K562 (cell line): ENCODE data around the gene GAL3ST2. TPM values are rescaled to one million over a fixed set of nuclear protein-coding genes. Genes with fewer than 3 reads are reported as not detected.
A peak's percentile ranks its signal among the peaks of the same experiment; 100 is the strongest.

ENCODE experiments used
- HIVEP1 ChIP-seq: fragments of 250-450 bp; sonication (Bioruptor Pico); IDR thresholded peaks from 2 replicates; pipeline ENCODE4 v1.4.0; 2020; ENCODE audit warnings: mild to moderate bottlenecking
- MYNN ChIP-seq, 2 experiments: sonication (generic); formaldehyde crosslinking in 1 of 2; IDR thresholded peaks; 2 replicates each; pipeline versions ENCODE4 v1.5.0 to v1.6.1; 2016 to 2020; ENCODE audit warnings: antibody characterized with exemption in 1 of 2, missing genetic modification reagents in 1 of 2
- NR2C2 ChIP-seq, 2 experiments: fragments of 200-800 bp in 1 of 2; sonication (Bioruptor generic) in 1 of 2; sonication (generic) in 1 of 2; formaldehyde crosslinking in 1 of 2; IDR thresholded peaks; 2 replicates each; pipeline versions ENCODE4 v1.6.1 to v1.8.0; 2016 to 2022; ENCODE audit warnings: mild to moderate bottlenecking in 1 of 2, missing compliant biosample characterization in 1 of 2, missing genetic modification characterization in 1 of 2, missing genetic modification reagents in 1 of 2
- PCBP1 ChIP-seq: fragments of 200-400 bp; formaldehyde crosslinking; IDR thresholded peaks from 2 replicates; pipeline ENCODE4 v1.6.1; 2018; ENCODE audit warnings: mild to moderate bottlenecking, low read depth, low read length; ENCODE audit not compliant: poor library complexity, severe bottlenecking
- ZC3H4 ChIP-seq: sonication (generic); formaldehyde crosslinking; IDR thresholded peaks from 2 replicates; pipeline ENCODE4 v1.9.0; 2021; ENCODE audit warnings: missing genetic modification reagents, borderline replicate concordance
- ZNF282 ChIP-seq: sonication (generic); formaldehyde crosslinking; IDR thresholded peaks from 2 replicates; pipeline ENCODE4 v1.8.1; 2023; ENCODE audit warnings: missing genetic modification reagents
- polyA plus RNA-seq, 8 experiments: library from polyadenylated mRNA; depleted of rRNA in 4 of 8; stranded (reverse) in 5 of 8; unstranded in 3 of 8; fragments of >200 nt; fragmentation: Nextera tagmentation in 2 of 8; fragmentation: Illumina TruSeq in 1 of 8; extraction: Ambion mirVana in 2 of 8; extraction: Trizol in 1 of 8; gene quantifications; 2 replicates each; pipeline versions ENCODE4 v1.2.1 to v1.2.3, GENCODE V29; 2011 to 2014; ENCODE audit warnings: inconsistent platforms in 1 of 8, missing spikeins in 1 of 8
- total RNA-seq, 7 experiments: library from RNA; depleted of rRNA in 6 of 7; stranded (reverse); fragments of >200 nt in 6 of 7; fragmentation: Illumina TruSeq in 2 of 7; extraction: Trizol in 2 of 7; gene quantifications; 2 replicates each; pipeline versions ENCODE4 v1.2.1 to v1.2.3, GENCODE V29; 2011 to 2021; ENCODE audit warnings: low replicate concordance in 1 of 7
- TF ChIP-seq, protein P1 (sequence below), 2 experiments: fragments of 450-650 bp in 1 of 2; sonication (generic) in 1 of 2; formaldehyde crosslinking in 1 of 2; IDR thresholded peaks; 2 replicates each; pipeline versions ENCODE4 v1.7.1 to v1.9.0; 2016 to 2022; ENCODE audit warnings: inconsistent platforms in 1 of 2, mild to moderate bottlenecking in 1 of 2, missing genetic modification reagents in 1 of 2
- TF ChIP-seq, protein P2 (sequence below): sonication (generic); IDR thresholded peaks from 2 replicates; pipeline ENCODE4 v1.6.1; 2016
- TF ChIP-seq, protein P3 (sequence below): sonication (generic); formaldehyde crosslinking; IDR thresholded peaks from 2 replicates; pipeline ENCODE4 v1.8.0; 2022; ENCODE audit warnings: missing genetic modification reagents, mild to moderate bottlenecking, moderate library complexity, borderline replicate concordance
- TF ChIP-seq, protein P4 (sequence below): sonication (generic); formaldehyde crosslinking; IDR thresholded peaks from 2 replicates; pipeline ENCODE4 v1.9.0; 2022; ENCODE audit warnings: mild to moderate bottlenecking, missing genetic modification reagents

The GAL3ST2 gene
- total and polyA plus RNA-seq, 9 of the 15 experiments (the other 6 are each of a cell fraction or from before 2014, with no cell fraction given) = 0.42 TPM; not detected in 8

DNA sequence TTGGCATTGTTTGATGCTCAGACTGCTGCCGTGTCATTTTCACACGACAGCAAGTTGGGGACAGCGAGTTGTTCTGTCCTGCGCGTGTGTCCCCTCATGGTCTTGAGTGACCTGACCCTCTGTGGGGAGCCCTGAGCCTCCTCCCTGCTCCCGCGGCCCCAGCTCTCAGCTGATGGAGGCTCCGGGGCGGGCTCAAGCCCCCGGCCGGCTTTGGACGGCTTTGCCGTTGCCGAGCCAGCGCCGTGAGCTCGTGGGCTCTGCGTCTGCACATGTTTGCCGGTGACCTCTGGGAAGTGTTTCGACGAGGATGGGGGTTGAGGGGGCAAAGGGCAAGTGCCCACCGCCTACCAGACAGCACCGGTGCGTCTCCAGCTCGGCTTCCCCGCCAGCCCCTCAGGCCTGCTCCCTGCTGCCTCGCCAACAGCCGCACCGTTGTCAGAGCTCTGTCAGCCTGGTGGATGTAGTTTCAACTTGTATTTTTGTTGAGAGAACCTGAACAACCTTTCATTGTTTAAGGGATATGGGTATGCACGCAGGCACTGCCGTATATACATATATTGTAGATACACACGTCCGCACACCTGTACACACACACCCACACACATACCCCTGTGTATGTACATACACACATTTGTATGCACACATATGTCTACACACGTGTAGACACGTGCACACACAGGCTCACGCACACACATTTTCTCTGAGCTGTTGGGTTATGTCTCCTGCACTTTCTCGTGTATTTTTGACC lies 68.4 kb downstream of the GAL3ST2 start (continued):
- TF ChIP-seq, protein P1, sequence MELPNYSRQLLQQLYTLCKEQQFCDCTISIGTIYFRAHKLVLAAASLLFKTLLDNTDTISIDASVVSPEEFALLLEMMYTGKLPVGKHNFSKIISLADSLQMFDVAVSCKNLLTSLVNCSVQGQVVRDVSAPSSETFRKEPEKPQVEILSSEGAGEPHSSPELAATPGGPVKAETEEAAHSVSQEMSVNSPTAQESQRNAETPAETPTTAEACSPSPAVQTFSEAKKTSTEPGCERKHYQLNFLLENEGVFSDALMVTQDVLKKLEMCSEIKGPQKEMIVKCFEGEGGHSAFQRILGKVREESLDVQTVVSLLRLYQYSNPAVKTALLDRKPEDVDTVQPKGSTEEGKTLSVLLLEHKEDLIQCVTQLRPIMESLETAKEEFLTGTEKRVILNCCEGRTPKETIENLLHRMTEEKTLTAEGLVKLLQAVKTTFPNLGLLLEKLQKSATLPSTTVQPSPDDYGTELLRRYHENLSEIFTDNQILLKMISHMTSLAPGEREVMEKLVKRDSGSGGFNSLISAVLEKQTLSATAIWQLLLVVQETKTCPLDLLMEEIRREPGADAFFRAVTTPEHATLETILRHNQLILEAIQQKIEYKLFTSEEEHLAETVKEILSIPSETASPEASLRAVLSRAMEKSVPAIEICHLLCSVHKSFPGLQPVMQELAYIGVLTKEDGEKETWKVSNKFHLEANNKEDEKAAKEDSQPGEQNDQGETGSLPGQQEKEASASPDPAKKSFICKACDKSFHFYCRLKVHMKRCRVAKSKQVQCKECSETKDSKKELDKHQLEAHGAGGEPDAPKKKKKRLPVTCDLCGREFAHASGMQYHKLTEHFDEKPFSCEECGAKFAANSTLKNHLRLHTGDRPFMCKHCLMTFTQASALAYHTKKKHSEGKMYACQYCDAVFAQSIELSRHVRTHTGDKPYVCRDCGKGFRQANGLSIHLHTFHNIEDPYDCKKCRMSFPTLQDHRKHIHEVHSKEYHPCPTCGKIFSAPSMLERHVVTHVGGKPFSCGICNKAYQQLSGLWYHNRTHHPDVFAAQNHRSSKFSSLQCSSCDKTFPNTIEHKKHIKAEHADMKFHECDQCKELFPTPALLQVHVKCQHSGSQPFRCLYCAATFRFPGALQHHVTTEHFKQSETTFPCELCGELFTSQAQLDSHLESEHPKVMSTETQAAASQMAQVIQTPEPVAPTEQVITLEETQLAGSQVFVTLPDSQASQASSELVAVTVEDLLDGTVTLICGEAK (IDR thresholded peaks at IDR 0.05) = no peak
- TF ChIP-seq, protein P1 (CRISPR knock-in tag; IDR thresholded peaks at IDR 0.05) = 0 out of 2 replicates have a peak, but pooled peaks have one; percentile 20
- TF ChIP-seq MYNN (IDR thresholded peaks at IDR 0.05) = no peak
- TF ChIP-seq MYNN (CRISPR knock-in tag; IDR thresholded peaks at IDR 0.05) = no peak
- TF ChIP-seq, protein P2, sequence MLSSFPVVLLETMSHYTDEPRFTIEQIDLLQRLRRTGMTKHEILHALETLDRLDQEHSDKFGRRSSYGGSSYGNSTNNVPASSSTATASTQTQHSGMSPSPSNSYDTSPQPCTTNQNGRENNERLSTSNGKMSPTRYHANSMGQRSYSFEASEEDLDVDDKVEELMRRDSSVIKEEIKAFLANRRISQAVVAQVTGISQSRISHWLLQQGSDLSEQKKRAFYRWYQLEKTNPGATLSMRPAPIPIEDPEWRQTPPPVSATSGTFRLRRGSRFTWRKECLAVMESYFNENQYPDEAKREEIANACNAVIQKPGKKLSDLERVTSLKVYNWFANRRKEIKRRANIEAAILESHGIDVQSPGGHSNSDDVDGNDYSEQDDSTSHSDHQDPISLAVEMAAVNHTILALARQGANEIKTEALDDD = no peak
- TF ChIP-seq HIVEP1 (CRISPR knock-in tag) = no peak
- TF ChIP-seq ZC3H4 (CRISPR knock-in tag) = 0 out of 2 replicates have a peak, but pooled peaks have one; percentile 40
- TF ChIP-seq NR2C2 (CRISPR knock-in tag; IDR thresholded peaks at IDR 0.05) = 0 out of 2 replicates have a peak, but pooled peaks have one; percentile 31
- no peak for TF ChIP-seq NR2C2 (tag; IDR thresholded peaks at IDR 0.05)
- TF ChIP-seq PCBP1 = no peak
- 0 out of 2 replicates have a peak, but pooled peaks have one; percentile 47 for TF ChIP-seq ZNF282
- TF ChIP-seq, protein P3, sequence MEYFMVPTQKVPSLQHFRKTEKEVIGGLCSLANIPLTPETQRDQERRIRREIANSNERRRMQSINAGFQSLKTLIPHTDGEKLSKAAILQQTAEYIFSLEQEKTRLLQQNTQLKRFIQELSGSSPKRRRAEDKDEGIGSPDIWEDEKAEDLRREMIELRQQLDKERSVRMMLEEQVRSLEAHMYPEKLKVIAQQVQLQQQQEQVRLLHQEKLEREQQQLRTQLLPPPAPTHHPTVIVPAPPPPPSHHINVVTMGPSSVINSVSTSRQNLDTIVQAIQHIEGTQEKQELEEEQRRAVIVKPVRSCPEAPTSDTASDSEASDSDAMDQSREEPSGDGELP (CRISPR knock-in tag) = peak; percentile 59; the same call in 1 of the 2 replicates
- TF ChIP-seq, protein P4, sequence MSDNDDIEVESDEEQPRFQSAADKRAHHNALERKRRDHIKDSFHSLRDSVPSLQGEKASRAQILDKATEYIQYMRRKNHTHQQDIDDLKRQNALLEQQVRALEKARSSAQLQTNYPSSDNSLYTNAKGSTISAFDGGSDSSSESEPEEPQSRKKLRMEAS (CRISPR knock-in tag) = peak; percentile 69
- TF ChIP-seq, all 486 proteins: peak for 6
